AG04450 (cell line): ENCODE results near the gene ALDH1L1. TPM values are rescaled to one million over a fixed set of nuclear protein-coding genes. Genes with fewer than 3 reads are reported as not detected.

ENCODE experiments used
- CTCF ChIA-PET: fragments of 300-600, 350-600 bp; formaldehyde crosslinking; extraction: SDS; loops from one replicate; lab custom pipeline; 2022; ENCODE audit warnings: antibody characterized with exemption, inconsistent platforms; lab: Charles Lee
- POLR2A ChIA-PET: fragments of 350-600 bp; formaldehyde crosslinking; extraction: SDS; loops from one replicate; lab custom pipeline; 2021; ENCODE audit warnings: antibody characterized with exemption, inconsistent platforms; lab: Yijun Ruan, JAX
- DNase-seq: peaks from one replicate; pipeline ENCODE4 v3.0.0-alpha.2; 2011; ENCODE audit warnings: low read depth, low spot score
- H3K27ac ChIP-seq: one replicate; pipeline ENCODE4 v1.5.1; 2012; ENCODE audit warnings: low read depth, low read length, control low read depth
- H3K27me3 ChIP-seq: one replicate; pipeline ENCODE4 v1.6.0; 2012; ENCODE audit warnings: low read length; ENCODE audit not compliant: control insufficient read depth, insufficient read depth
- H3K4me3 ChIP-seq: 2 replicates; pipeline ENCODE4 v1.5.1; 2011; ENCODE audit warnings: mild to moderate bottlenecking, low read depth, low read length, control low read depth
- H3K9me3 ChIP-seq: 2 replicates; pipeline ENCODE4 v1.5.1; 2012; ENCODE audit warnings: low read length; ENCODE audit not compliant: control insufficient read depth, insufficient read depth
- polyA plus RNA-seq: library from polyadenylated mRNA; depleted of rRNA; stranded (reverse); fragments of >200 nt; gene quantifications from 2 replicates; pipeline ENCODE4 v1.2.3, GENCODE V29; 2011
- TF ChIP-seq, protein P1 (sequence below): IDR thresholded peaks from 2 replicates; pipeline ENCODE4 v1.5.1; 2011; ENCODE audit warnings: low read depth, low read length, control low read depth, inconsistent platforms

Gene ALDH1L1
- polyA plus RNA-seq, 1 experiment, result not detected

DNA sequence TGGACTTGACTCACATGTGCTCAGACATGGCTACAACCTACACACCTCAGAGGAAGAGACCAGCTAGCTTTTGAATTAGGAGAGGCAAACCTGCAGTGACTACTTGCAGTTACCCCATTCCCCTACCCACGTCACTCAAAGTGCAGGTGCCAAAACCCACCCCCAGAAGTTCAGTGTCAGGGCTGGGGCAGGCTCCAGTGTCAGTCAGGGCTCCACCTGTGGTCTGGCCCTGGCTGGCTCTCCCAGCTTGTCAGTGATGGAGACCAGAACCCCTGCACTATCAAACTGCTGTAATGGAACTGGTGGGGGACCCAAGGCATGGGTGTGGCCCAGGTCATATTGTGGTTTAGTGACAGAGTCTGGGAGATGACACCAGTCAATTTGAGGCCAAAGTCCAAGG is 63.9 kb downstream of the ALDH1L1 start:
- no peaks in the 10 kb centered on the region for H3K9me3 ChIP-seq
- peaks cover 22% of the 10 kb centered on the region for H3K27me3 ChIP-seq
- no peak for DNase-seq
- no peak overlapping the region for H3K27ac ChIP-seq
- POLR2A ChIA-PET, result no interaction called here
- TF ChIP-seq, protein P1, sequence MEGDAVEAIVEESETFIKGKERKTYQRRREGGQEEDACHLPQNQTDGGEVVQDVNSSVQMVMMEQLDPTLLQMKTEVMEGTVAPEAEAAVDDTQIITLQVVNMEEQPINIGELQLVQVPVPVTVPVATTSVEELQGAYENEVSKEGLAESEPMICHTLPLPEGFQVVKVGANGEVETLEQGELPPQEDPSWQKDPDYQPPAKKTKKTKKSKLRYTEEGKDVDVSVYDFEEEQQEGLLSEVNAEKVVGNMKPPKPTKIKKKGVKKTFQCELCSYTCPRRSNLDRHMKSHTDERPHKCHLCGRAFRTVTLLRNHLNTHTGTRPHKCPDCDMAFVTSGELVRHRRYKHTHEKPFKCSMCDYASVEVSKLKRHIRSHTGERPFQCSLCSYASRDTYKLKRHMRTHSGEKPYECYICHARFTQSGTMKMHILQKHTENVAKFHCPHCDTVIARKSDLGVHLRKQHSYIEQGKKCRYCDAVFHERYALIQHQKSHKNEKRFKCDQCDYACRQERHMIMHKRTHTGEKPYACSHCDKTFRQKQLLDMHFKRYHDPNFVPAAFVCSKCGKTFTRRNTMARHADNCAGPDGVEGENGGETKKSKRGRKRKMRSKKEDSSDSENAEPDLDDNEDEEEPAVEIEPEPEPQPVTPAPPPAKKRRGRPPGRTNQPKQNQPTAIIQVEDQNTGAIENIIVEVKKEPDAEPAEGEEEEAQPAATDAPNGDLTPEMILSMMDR, result no peak
- CTCF ChIA-PET, result interaction anchor here (1.6 kb wide), 1 partner anchor 96 kb away, joined by 3 read pairs; no protein-coding TSS in a partner anchor
- no peak overlapping the region for H3K4me3 ChIP-seq

DNA sequence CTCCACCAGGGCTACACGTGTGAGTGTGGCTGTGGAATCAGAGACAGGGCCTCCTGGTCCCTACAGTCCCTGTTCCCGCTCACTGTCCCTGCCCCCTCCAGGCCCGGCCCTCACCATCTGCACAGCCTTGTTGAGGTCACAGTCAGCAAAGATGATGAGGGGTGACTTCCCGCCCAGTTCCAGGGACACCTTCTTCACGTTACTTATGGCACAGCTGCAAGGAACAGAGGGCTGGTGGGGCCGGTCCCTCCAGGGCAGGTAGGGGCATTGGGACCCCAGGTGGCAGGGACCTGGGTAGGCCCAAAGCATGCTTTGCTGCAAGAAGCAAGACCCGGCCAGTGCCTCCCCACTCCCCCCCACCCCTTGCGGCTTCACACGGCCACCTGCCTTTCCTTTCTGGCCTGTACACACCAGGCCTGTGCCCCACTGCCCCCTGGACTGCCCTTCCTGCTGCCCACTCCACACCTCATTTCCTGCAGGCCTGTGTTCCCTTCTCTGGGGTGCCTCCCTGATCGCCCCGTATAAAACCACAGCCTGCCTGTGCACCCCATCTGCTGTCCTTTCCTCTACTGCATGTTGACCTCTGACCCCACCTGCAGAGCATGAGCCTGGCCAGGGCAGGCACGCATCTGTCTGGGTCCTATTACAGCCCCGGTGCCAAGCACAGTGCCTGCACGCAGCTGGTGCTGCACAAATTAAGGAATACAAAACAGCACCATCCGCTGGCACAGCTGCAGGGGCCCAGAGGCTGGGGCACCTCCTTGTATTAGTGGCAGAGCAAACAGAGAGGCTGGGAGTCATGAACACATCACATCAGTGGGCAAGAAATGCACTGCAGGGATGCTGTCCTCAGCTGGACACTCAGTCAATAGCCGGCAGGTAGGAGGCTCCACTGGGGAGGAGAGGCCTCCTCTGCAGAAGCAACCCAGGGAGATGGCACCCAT is 65.7 kb downstream of the ALDH1L1 start:
- no peak for DNase-seq
- TF ChIP-seq, protein P1, result no peak
- ChIA-PET CTCF (interaction anchor here (1.6 kb wide), 1 partner anchor 98 kb away, joined by 3 read pairs; no protein-coding TSS in a partner anchor), POLR2A (no interaction called here)
- Histone ChIP-seq H3K27ac (no peak overlapping the region), H3K9me3 (no peaks in the 10 kb centered on the region), H3K4me3 (no peak overlapping the region), H3K27me3 (peaks cover 13% of the 10 kb centered on the region)

DNA sequence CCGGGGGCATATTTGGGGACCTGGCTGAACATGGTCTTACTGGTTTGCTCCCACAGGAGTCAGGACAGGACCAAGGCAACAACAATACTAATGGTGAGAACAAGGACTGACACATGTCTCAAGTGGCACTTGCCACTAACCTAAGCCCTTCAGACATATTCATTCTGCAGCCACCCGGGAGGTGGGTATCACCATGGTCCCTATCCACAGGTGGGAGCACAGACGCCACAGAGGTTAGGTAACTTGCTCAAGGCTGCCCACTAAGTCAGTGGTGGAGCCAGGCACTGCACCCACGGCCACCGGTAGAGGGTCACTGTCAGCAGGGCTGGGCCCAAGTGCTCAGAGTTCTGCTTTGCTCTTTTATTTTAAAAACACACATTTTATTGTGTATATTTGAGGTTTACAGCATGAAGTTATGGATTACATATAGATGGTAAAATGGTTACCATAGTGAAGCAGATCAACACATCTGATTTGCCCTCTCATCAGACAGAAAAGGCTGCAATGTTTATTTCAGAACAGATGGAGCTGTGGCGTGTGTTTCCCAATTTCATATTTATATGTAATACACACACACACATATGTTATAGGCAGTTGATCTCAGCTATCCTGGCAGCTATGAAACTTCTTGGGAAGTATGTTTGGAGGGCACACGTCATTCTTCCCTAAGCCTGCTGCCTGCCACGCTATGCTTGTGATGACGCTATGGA is 66.5 kb downstream of the ALDH1L1 start:
- ChIA-PET CTCF (no interaction called here), POLR2A (no interaction called here)
- peaks cover 6% of the 10 kb centered on the region for H3K27me3 ChIP-seq
- H3K27ac ChIP-seq, result no peak overlapping the region
- DNase-seq, result no peak
- TF ChIP-seq, protein P1, result peak; percentile 42
- H3K9me3 ChIP-seq, result no peaks in the 10 kb centered on the region
- no peak overlapping the region for H3K4me3 ChIP-seq

DNA sequence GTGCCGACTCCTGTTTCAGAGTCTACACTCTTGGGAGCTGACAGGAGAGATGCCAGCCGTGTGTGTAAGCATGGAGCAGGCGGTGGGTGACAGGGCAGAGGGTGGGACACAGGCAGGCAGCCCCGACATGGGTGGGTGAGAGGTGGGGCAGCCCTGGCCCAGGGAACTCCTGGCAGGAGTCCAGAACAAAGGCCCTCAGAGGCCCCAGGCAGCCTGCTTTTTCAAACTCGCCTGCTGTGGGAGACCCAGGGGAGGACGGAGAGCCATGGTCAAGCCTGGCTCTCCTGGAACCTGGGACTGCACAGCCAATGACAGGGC is 67.2 kb downstream of the ALDH1L1 start:
- Histone ChIP-seq H3K4me3 (no peak overlapping the region), H3K27me3 (peaks cover 5% of the 10 kb centered on the region), H3K27ac (no peak overlapping the region), H3K9me3 (no peaks in the 10 kb centered on the region)
- DNase-seq, result no peak
- POLR2A ChIA-PET, result no interaction called here
- TF ChIP-seq, protein P1, result no peak
- CTCF ChIA-PET, result no interaction called here
